ENCODE results near the gene KCNAB3.
"Not testable (repeated sequence)": the region's sequence is repeated elsewhere in the genome, so short reads cannot be mapped to it uniquely, and the experiment has no call there.

Gene KCNAB3

GRCh38 chr17:7929158-7930023 is at the start of gene KCNAB3:
KCNAB3 (minus strand) TSS chr17:7929856; CDS start chr17:7929435, 421 bp downstream.
- no peak for DNase-seq

GRCh38 chr17:7977805-7978204 is 48.1 kb upstream of the KCNAB3 start:
- DNase-seq: peak; percentile 3

- no peak for DNase-seq
Measured at GRCh38 chr17:7977039-7977438, 47.4 kb upstream of the KCNAB3 start.

- DNase-seq: no peak
Measured at GRCh38 chr17:7974638-7975131, 45.0 kb upstream of the KCNAB3 start.

- no peak for DNase-seq
Measured at GRCh38 chr17:7972131-7972785, 42.6 kb upstream of the KCNAB3 start.

- DNase-seq: no peak
Measured at GRCh38 chr17:7971651-7972050, 42.0 kb upstream of the KCNAB3 start.

GRCh38 chr17:7969433-7969832 is 39.8 kb upstream of the KCNAB3 start:
- DNase-seq: no peak

GRCh38 chr17:7967751-7968150 is 38.1 kb upstream of the KCNAB3 start:
- no peak for DNase-seq

GRCh38 chr17:7961421-7961820 is 31.8 kb upstream of the KCNAB3 start:
- DNase-seq: no peak

- DNase-seq: no peak
Measured at GRCh38 chr17:7959503-7960253, 30.0 kb upstream of the KCNAB3 start.

- DNase-seq: no peak
Measured at GRCh38 chr17:7956228-7956965, 26.7 kb upstream of the KCNAB3 start.

- DNase-seq: no peak
Measured at GRCh38 chr17:7955414-7956227, 26.0 kb upstream of the KCNAB3 start.

GRCh38 chr17:7953266-7953665 is 23.6 kb upstream of the KCNAB3 start:
- not testable (repeated sequence) for DNase-seq

- DNase-seq: no peak
Measured at GRCh38 chr17:7951143-7951792, 21.6 kb upstream of the KCNAB3 start.

- DNase-seq: no peak
Measured at GRCh38 chr17:7950578-7950977, 20.9 kb upstream of the KCNAB3 start.

GRCh38 chr17:7947651-7948050 is 18.0 kb upstream of the KCNAB3 start:
- DNase-seq: no peak

- DNase-seq: no peak
Measured at GRCh38 chr17:7946441-7946840, 16.8 kb upstream of the KCNAB3 start.

GRCh38 chr17:7945651-7946050 is 16.0 kb upstream of the KCNAB3 start:
- no peak for DNase-seq

- no peak for DNase-seq
Measured at GRCh38 chr17:7944326-7944725, 14.7 kb upstream of the KCNAB3 start.

- DNase-seq: no peak
Measured at GRCh38 chr17:7943291-7943690, 13.6 kb upstream of the KCNAB3 start.

GRCh38 chr17:7940743-7941142 is 11.1 kb upstream of the KCNAB3 start:
- DNase-seq: no peak
